Measurements from ENCODE around the gene IGFBP4. TPM values are rescaled to one million over a fixed set of nuclear protein-coding genes. Genes with fewer than 3 reads are reported as not detected.
A peak's percentile ranks its signal among the peaks of the same experiment; 100 is the strongest.

IGFBP4 gene
- total and polyA plus RNA-seq, 2 of the 13 experiments (the other 11 are each of a cell fraction or from before 2014, with no cell fraction given) = 4.1 to 49.0 TPM

DNA sequence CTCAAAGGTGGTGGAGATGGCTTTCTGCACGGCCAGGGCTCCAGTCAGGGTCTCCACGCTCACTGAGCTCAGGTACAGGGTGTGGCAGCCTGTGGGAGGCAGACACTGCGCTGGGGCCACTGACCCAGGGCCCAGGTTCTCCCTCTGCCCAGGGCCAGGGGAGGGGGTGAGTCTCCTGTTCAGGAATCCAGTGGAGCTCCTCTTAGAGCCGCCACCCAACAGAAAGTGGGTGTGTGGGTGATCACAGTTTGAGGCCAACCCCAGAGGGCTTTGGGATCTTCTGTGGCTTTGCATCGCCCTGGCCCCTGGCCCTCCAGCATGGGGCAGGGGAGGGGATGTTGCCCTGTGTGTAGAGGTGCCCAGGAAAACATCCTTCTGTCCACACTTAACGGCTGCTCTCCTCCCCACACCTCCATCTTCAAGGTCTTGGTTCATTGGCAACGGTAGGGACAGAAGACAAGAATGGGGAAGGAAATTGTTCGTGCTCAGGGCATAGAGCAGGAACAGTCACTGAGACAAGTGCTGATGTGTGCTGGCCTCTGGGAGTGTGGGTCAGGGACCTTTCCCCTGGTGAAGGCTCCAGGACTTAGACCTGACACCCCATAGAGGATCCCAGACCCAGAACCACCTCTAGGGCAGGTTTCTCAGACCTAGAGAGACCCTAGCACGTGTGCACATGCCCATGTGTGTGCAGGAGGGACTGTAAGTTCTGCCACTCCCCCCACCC, 36.7 kb downstream of the IGFBP4 start:
- Histone ChIP-seq H3K4me3 (replicated peaks in 1 of 3; ENCODE audit: insufficient read depth in 1 of 3, low read depth in 2 of 3, low read length in 3 of 3) (no peak overlapping the region), H3K27ac (ENCODE audit: extremely low read length, insufficient read depth, low read length) (no peak overlapping the region), H3K9ac (ENCODE audit: insufficient read depth, low read depth, low read length) (no peak overlapping the region), H3K9me3 (ENCODE audit: low read length) (no peaks in the 10 kb centered on the region), H3K4me1 (ENCODE audit: insufficient read depth, low read length) (peaks cover 51% of the 10 kb centered on the region), H3K36me3 (replicated peaks in 1 of 2; ENCODE audit: control insufficient read depth in 1 of 2, insufficient read depth in 2 of 2, low read length in 2 of 2) (no peaks in the 10 kb centered on the region), H4K20me1 (ENCODE audit: insufficient read depth, low read length) (no peaks in the 10 kb centered on the region), H2AFZ (ENCODE audit: low read length) (no peak overlapping the region), H3K79me2 (ENCODE audit: insufficient read depth, low read length) (no peaks in the 10 kb centered on the region), H3K27me3 (ENCODE audit: control insufficient read depth in 1 of 2, insufficient read depth in 2 of 2, low read length in 2 of 2) (no peaks in the 10 kb centered on the region), H3K4me2 (ENCODE audit: low read depth, low read length) (no peak overlapping the region)
- no peak; the same call in 2 of the 3 replicates for ATAC-seq
- 62% methylated on average over 6 of the region's 9 CpGs for WGBS (ENCODE audit: low lambda C conversion rate)
- intact Hi-C loops (cut with micrococcal nuclease; ENCODE audit: unreplicated experiment) (loop anchor here (5.0 kb wide), 1 partner anchor 52 kb away; no protein-coding TSS in a partner anchor), in situ Hi-C loops (cut with HindIII; ENCODE audit: extremely low pct_ligation_motif_present, low pct_unique_long_range_greater_than_20kb) (no loop called here)
- FAIRE-seq = no peak
- DNase-seq (ENCODE audit: low spot score) = no peak
- no TSS peak for BruUV-seq (replicated peaks)
- ChIA-PET CTCF (ENCODE audit: low intra/inter-chr PET ratio, low total read pairs) (no interaction called here), POLR2A (no interaction called here)
- TF ChIP-seq ZNF883 (CRISPR knock-in tag; IDR thresholded peaks at IDR 0.05; ENCODE audit: not compliant biosample characterization) = no peak
- no peak for TF ChIP-seq RXRB (CRISPR knock-in tag; IDR thresholded peaks at IDR 0.05; ENCODE audit: borderline replicate concordance)
- TF ChIP-seq, protein P1, sequence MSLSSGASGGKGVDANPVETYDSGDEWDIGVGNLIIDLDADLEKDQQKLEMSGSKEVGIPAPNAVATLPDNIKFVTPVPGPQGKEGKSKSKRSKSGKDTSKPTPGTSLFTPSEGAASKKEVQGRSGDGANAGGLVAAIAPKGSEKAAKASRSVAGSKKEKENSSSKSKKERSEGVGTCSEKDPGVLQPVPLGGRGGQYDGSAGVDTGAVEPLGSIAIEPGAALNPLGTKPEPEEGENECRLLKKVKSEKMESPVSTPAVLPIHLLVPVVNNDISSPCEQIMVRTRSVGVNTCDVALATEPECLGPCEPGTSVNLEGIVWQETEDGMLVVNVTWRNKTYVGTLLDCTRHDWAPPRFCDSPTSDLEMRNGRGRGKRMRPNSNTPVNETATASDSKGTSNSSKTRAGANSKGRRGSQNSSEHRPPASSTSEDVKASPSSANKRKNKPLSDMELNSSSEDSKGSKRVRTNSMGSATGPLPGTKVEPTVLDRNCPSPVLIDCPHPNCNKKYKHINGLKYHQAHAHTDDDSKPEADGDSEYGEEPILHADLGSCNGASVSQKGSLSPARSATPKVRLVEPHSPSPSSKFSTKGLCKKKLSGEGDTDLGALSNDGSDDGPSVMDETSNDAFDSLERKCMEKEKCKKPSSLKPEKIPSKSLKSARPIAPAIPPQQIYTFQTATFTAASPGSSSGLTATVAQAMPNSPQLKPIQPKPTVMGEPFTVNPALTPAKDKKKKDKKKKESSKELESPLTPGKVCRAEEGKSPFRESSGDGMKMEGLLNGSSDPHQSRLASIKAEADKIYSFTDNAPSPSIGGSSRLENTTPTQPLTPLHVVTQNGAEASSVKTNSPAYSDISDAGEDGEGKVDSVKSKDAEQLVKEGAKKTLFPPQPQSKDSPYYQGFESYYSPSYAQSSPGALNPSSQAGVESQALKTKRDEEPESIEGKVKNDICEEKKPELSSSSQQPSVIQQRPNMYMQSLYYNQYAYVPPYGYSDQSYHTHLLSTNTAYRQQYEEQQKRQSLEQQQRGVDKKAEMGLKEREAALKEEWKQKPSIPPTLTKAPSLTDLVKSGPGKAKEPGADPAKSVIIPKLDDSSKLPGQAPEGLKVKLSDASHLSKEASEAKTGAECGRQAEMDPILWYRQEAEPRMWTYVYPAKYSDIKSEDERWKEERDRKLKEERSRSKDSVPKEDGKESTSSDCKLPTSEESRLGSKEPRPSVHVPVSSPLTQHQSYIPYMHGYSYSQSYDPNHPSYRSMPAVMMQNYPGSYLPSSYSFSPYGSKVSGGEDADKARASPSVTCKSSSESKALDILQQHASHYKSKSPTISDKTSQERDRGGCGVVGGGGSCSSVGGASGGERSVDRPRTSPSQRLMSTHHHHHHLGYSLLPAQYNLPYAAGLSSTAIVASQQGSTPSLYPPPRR (CRISPR knock-in tag; IDR thresholded peaks at IDR 0.05; ENCODE audit: borderline replicate concordance) = 0 out of 2 replicates have a peak, but pooled peaks have one; percentile 10

All from HepG2 (cell line).